B cell (primary cell): ENCODE data around the gene ZNF324.

Experiments used
- EZH2 ChIP-seq: IDR thresholded peaks from 2 replicates; pipeline ENCODE4 v1.6.1; 2012; ENCODE audit warnings: borderline replicate concordance, low read depth, mild to moderate bottlenecking, moderate library complexity, low read length; ENCODE audit not compliant: insufficient read depth, poor library complexity, severe bottlenecking
- TF ChIP-seq, protein P1 (sequence below): fragments of 200-600 bp; IDR thresholded peaks from one replicate; pipeline ENCODE4 v1.8.0; 2022; ENCODE audit warnings: antibody characterized with exemption, mild to moderate bottlenecking

DNA sequence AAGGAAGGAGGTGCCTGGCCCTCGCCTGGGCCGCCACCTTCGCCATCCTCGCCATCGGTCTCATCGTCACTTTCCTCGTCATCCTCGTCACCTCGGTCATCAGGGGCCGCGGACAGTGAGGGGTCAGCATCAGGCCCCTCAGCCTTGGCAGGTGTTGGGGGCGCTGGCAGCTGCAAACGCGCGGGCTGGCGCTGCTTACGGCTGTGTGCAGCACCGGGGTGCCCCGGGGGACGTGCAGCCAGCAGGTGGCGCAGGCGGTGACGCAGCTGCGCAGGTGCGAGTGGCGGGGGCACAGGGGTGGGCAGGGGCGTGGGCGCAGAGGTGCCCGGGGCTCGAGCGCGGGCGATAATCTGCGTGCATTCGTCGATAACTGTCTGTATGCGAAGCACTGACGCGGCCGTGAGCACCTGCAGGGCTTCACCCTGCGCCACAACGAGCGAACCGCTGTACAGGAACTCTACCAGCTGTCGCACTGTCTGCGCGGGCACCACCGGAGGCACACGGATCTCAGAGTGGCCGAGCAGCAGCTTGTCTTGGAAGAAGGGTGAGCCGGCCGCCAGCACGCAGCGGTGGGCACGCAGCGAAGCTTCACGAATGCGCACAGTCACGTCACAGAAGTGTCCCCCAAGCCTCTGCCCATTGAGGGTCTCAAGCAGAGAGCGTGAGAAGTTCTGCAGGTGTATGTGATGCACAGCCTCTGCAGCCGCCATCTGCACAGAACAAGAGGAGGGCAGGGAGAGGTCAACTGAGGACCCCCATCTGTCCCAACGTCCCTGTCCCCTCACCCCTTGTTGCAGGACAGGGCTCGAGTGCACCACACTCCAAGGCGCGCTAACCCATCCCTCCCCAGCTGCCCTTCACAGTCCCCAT, 50.3 kb downstream of the ZNF324 start:
- TF ChIP-seq, protein P1, sequence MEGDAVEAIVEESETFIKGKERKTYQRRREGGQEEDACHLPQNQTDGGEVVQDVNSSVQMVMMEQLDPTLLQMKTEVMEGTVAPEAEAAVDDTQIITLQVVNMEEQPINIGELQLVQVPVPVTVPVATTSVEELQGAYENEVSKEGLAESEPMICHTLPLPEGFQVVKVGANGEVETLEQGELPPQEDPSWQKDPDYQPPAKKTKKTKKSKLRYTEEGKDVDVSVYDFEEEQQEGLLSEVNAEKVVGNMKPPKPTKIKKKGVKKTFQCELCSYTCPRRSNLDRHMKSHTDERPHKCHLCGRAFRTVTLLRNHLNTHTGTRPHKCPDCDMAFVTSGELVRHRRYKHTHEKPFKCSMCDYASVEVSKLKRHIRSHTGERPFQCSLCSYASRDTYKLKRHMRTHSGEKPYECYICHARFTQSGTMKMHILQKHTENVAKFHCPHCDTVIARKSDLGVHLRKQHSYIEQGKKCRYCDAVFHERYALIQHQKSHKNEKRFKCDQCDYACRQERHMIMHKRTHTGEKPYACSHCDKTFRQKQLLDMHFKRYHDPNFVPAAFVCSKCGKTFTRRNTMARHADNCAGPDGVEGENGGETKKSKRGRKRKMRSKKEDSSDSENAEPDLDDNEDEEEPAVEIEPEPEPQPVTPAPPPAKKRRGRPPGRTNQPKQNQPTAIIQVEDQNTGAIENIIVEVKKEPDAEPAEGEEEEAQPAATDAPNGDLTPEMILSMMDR, result no peak
- no peak for TF ChIP-seq EZH2
